IMR-90 (cell line): Measurements from ENCODE around the gene FOXP4. TPM values are rescaled to one million over a fixed set of nuclear protein-coding genes. Genes with fewer than 3 reads are reported as not detected.

Experiments used
- ATAC-seq: fragments of 200-7000 bp; cut with Tn5 transposase; 2 replicates; pipeline ENCODE4 v1.9.1; 2020; ENCODE audit warnings: low read depth, mild to moderate bottlenecking, moderate library complexity
- BruUV-seq: library from RNA; stranded (reverse); fragments of 400-500 nt; replicated peaks from 2 replicates; lab custom pipeline; 2021; lab: Mats Ljungman, UMichigan
- CTCF ChIA-PET: fragments of 300-600 bp; formaldehyde crosslinking; extraction: SDS; loops from one replicate; lab custom pipeline; 2021; ENCODE audit warnings: antibody characterized with exemption; lab: Yijun Ruan, JAX
- POLR2A ChIA-PET: fragments of 300-600 bp; sonication (Branson Sonifier 250); formaldehyde crosslinking; loops from one replicate; lab custom pipeline; 2022; ENCODE audit warnings: antibody characterized with exemption; ENCODE audit not compliant: unreplicated experiment; lab: Charles Lee
- DNase-seq: peaks from one replicate; pipeline ENCODE4 v3.0.0; 2013
- H2AFZ ChIP-seq: replicated peaks from 2 replicates; pipeline ENCODE3; 2013; ENCODE audit warnings: low read length, mild to moderate bottlenecking; ENCODE audit not compliant: poor library complexity
- H2AK5ac ChIP-seq: 2 replicates; pipeline ENCODE4 v1.6.1; 2013; ENCODE audit warnings: low read depth, low read length, inconsistent platforms
- H2AK9ac ChIP-seq: replicated peaks from 2 replicates; pipeline ENCODE3; 2013; ENCODE audit warnings: mild to moderate bottlenecking, low read depth, low read length, moderate library complexity; ENCODE audit not compliant: poor library complexity
- H2BK120ac ChIP-seq: 2 replicates; pipeline ENCODE4 v1.6.1; 2013; ENCODE audit warnings: low read depth, low read length, inconsistent platforms
- H2BK15ac ChIP-seq: 3 replicates; pipeline ENCODE4 v1.6.1; 2013; ENCODE audit warnings: low read depth, low read length, inconsistent platforms
- H2BK20ac ChIP-seq: 2 replicates; pipeline ENCODE4 v1.6.1; 2013; ENCODE audit warnings: low read depth, mild to moderate bottlenecking, inconsistent platforms, low read length, moderate library complexity
- H2BK5ac ChIP-seq: 2 replicates; pipeline ENCODE4 v1.6.1; 2013; ENCODE audit warnings: mild to moderate bottlenecking, low read depth, low read length, inconsistent platforms; ENCODE audit not compliant: poor library complexity, severe bottlenecking
- H3K14ac ChIP-seq: replicated peaks from 2 replicates; pipeline ENCODE4 v1.6.1; 2013; ENCODE audit warnings: low read depth, low read length, inconsistent platforms
- H3K18ac ChIP-seq: 2 replicates; pipeline ENCODE4 v1.6.1; 2013; ENCODE audit warnings: low read depth, low read length, control low read depth
- H3K23ac ChIP-seq: 2 replicates; pipeline ENCODE4 v1.6.1; 2013; ENCODE audit warnings: low read depth, low read length, inconsistent platforms
- H3K27ac ChIP-seq: 2 replicates; pipeline ENCODE4 v1.5.1; 2013; ENCODE audit warnings: mild to moderate bottlenecking, control low read depth, low read length; ENCODE audit not compliant: insufficient read depth
- H3K27me3 ChIP-seq: 2 replicates; pipeline ENCODE4 v1.6.1; 2013; ENCODE audit warnings: low read length; ENCODE audit not compliant: control insufficient read depth, insufficient read depth
- H3K36me3 ChIP-seq: 2 replicates; pipeline ENCODE4 v1.6.1; 2013; ENCODE audit warnings: low read length, mixed read lengths; ENCODE audit not compliant: control insufficient read depth, insufficient read depth
- H3K4ac ChIP-seq: 2 replicates; pipeline ENCODE4 v1.6.1; 2013; ENCODE audit warnings: low read depth, low read length, inconsistent platforms
- H3K4me1 ChIP-seq: 2 replicates; pipeline ENCODE4 v1.6.1; 2013; ENCODE audit warnings: low read length, mixed read lengths; ENCODE audit not compliant: control insufficient read depth, insufficient read depth
- H3K4me2 ChIP-seq: 2 replicates; pipeline ENCODE4 v1.6.1; 2013; ENCODE audit warnings: low read depth, mild to moderate bottlenecking, control low read depth, low read length, moderate library complexity
- H3K4me3 ChIP-seq: 2 replicates; pipeline ENCODE4 v1.5.1; 2013; ENCODE audit warnings: low read depth, mild to moderate bottlenecking, control low read depth, low read length, moderate library complexity; ENCODE audit not compliant: insufficient read depth
- H3K56ac ChIP-seq: 2 replicates; pipeline ENCODE4 v1.6.1; 2013; ENCODE audit warnings: low read length, inconsistent platforms; ENCODE audit not compliant: insufficient read depth; ENCODE audit errors: extremely low read depth
- H3K79me1 ChIP-seq, 2 experiments: 2 replicates each; pipeline ENCODE4 v1.6.1; 2013; ENCODE audit warnings: low read length in 2 of 2, inconsistent platforms in 1 of 2, low read depth in 1 of 2
- H3K9ac ChIP-seq: 2 replicates; pipeline ENCODE4 v1.6.1; 2013; ENCODE audit warnings: low read depth, low read length, control low read depth
- H3K9me1 ChIP-seq: 2 replicates; pipeline ENCODE4 v1.6.1; 2013; ENCODE audit warnings: low read length, inconsistent platforms; ENCODE audit not compliant: insufficient read depth
- H3K9me3 ChIP-seq: 2 replicates; pipeline ENCODE4 v1.6.1; 2013; ENCODE audit warnings: low read length; ENCODE audit not compliant: control insufficient read depth, insufficient read depth
- H4K20me1 ChIP-seq: 2 replicates; pipeline ENCODE4 v1.6.1; 2013; ENCODE audit warnings: low read length, inconsistent platforms; ENCODE audit not compliant: insufficient read depth
- H4K5ac ChIP-seq: 2 replicates; pipeline ENCODE4 v1.6.1; 2013; ENCODE audit warnings: mild to moderate bottlenecking, low read depth, low read length, control low read depth
- H4K8ac ChIP-seq, 2 experiments: 2 replicates each; pipeline ENCODE4 v1.6.1; 2013; ENCODE audit warnings: low read depth in 2 of 2, low read length in 2 of 2, control low read depth in 1 of 2, inconsistent platforms in 1 of 2
- H4K91ac ChIP-seq: 2 replicates; pipeline ENCODE4 v1.6.1; 2013; ENCODE audit warnings: low read depth, low read length, inconsistent platforms; ENCODE audit not compliant: insufficient read depth
- CHD1 ChIP-seq: IDR thresholded peaks from 2 replicates; pipeline ENCODE4 v1.6.1; 2012; ENCODE audit warnings: low read depth, low read length, improper control_type of control experiment
- MXI1 ChIP-seq: IDR thresholded peaks from 2 replicates; pipeline ENCODE4 v1.6.1; 2012; ENCODE audit warnings: low read depth, mild to moderate bottlenecking, low read length, moderate library complexity, borderline replicate concordance
- POLR2A ChIP-seq: IDR thresholded peaks from 2 replicates; pipeline ENCODE4 v1.6.1; 2012; ENCODE audit warnings: mild to moderate bottlenecking, low read depth, low read length
- WGBS, 2 experiments: methylation state at CpG; one replicate each; pipeline versions ENCODE4 v1.1.5 to v1.1.7; 2013; ENCODE audit warnings: missing lambda C conversion rate in 2 of 2; ENCODE audit not compliant: insufficient read length in 1 of 2; ENCODE audit errors: extremely low coverage in 2 of 2; 5-methylcytosine and 5-hydroxymethylcytosine counted together
- dilution Hi-C: fragments of 300-500 bp; cut with HindIII; formaldehyde crosslinking; loops from one replicate; pipeline ENCODE4 v1.14.3; 2018; ENCODE audit warnings: low sequenced_read_pairs; ENCODE audit not compliant: unreplicated experiment
- in situ Hi-C: fragments of 300-500 bp; cut with MboI; formaldehyde crosslinking; loops from 3 replicates; pipeline ENCODE4 v1.14.3; 2019; ENCODE audit warnings: low sequenced_read_pairs, inconsistent platforms, mixed read lengths
- intact Hi-C: fragments of 100-400 bp; cut with micrococcal nuclease; formaldehyde crosslinking; loops from 2 replicates; pipeline ENCODE4 v1.10.0; 2022
- polyA plus RNA-seq, 3 experiments: library from polyadenylated mRNA; depleted of rRNA; stranded (reverse); fragments of >200 nt; gene quantifications; 2 replicates each; pipeline ENCODE4 v1.2.3, GENCODE V29; 2012; ENCODE audit warnings: low replicate concordance in 1 of 3
- total RNA-seq: library from RNA; depleted of rRNA; stranded (reverse); fragments of >200 nt; gene quantifications from 2 replicates; pipeline ENCODE4 v1.2.3, GENCODE V29; 2012
- TF ChIP-seq, protein P1 (sequence below): conservative IDR thresholded peaks from 2 replicates; pipeline ENCODE4 v1.5.1; 2012; ENCODE audit warnings: mild to moderate bottlenecking, low read depth, low read length, improper control_type of control experiment
- TF ChIP-seq, protein P2 (sequence below): fragments of 150-350 bp; IDR thresholded peaks from 2 replicates; pipeline ENCODE4 v1.6.1; 2017; ENCODE audit warnings: mild to moderate bottlenecking, antibody characterized with exemption, low read length, low read depth

The FOXP4 gene
- total and polyA plus RNA-seq, 2 of the 4 experiments (the other 2 are of a cell fraction): 0.72 to 9.5 TPM

DNA sequence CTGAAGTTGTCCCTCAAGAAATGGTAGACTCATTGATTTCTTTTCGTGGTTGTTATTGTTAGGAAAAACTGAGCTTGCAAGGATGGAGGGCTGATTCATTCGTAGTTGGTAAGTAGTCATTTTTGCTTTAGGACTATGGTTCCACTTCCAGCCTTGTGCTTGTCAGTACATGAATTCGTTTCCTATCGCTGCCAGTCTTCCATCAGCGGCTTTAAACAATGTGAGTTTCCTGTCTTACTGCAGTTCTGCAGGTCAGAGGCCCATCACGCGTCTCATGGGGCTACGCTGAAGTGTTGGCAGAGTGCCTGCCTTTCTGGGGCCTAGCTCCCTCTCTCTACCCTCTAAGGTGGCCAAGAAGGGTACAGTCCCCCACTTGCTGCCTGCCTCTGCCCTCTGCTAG is 80.7 kb downstream of the FOXP4 start:
- H3K56ac ChIP-seq: no peak overlapping the region
- no peaks in the 10 kb centered on the region for H3K4me1 ChIP-seq
- no peak overlapping the region for H4K91ac ChIP-seq
- H4K5ac ChIP-seq: no peak overlapping the region
- in situ Hi-C loops (no loop called here), dilution Hi-C loops (no loop called here), intact Hi-C loops (no loop called here)
- no peak overlapping the region for H2BK5ac ChIP-seq
- no peak overlapping the region for H4K8ac ChIP-seq
- no peak overlapping the region for H2BK120ac ChIP-seq
- H3K4me3 ChIP-seq: no peak overlapping the region
- no peaks in the 10 kb centered on the region for H3K36me3 ChIP-seq
- TF ChIP-seq CHD1 (no peak), MXI1 (no peak), POLR2A (no peak)
- TF ChIP-seq, protein P1, sequence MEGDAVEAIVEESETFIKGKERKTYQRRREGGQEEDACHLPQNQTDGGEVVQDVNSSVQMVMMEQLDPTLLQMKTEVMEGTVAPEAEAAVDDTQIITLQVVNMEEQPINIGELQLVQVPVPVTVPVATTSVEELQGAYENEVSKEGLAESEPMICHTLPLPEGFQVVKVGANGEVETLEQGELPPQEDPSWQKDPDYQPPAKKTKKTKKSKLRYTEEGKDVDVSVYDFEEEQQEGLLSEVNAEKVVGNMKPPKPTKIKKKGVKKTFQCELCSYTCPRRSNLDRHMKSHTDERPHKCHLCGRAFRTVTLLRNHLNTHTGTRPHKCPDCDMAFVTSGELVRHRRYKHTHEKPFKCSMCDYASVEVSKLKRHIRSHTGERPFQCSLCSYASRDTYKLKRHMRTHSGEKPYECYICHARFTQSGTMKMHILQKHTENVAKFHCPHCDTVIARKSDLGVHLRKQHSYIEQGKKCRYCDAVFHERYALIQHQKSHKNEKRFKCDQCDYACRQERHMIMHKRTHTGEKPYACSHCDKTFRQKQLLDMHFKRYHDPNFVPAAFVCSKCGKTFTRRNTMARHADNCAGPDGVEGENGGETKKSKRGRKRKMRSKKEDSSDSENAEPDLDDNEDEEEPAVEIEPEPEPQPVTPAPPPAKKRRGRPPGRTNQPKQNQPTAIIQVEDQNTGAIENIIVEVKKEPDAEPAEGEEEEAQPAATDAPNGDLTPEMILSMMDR: no peak
- TF ChIP-seq, protein P2, sequence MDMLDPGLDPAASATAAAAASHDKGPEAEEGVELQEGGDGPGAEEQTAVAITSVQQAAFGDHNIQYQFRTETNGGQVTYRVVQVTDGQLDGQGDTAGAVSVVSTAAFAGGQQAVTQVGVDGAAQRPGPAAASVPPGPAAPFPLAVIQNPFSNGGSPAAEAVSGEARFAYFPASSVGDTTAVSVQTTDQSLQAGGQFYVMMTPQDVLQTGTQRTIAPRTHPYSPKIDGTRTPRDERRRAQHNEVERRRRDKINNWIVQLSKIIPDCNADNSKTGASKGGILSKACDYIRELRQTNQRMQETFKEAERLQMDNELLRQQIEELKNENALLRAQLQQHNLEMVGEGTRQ: no peak
- peaks cover 44% of the 10 kb centered on the region for H3K27me3 ChIP-seq
- H2BK20ac ChIP-seq: no peak overlapping the region
- H3K4ac ChIP-seq: no peak overlapping the region
- no peak overlapping the region for H3K9ac ChIP-seq
- DNase-seq (no peak), ATAC-seq (no peak)
- no peak overlapping the region for H3K23ac ChIP-seq
- H3K14ac ChIP-seq: no peak overlapping the region
- 13% methylated on average over 4 of the region's 8 CpGs; no CpG with 5 or more reads in 1 of the 2 experiments for WGBS, 2 experiments
- H3K9me1 ChIP-seq: no peaks in the 10 kb centered on the region
- H3K79me1 ChIP-seq: no peaks in the 10 kb centered on the region
- H2AK5ac ChIP-seq: no peak overlapping the region
- no peak overlapping the region for H3K18ac ChIP-seq
- no peak overlapping the region for H3K27ac ChIP-seq
- H4K20me1 ChIP-seq: no peaks in the 10 kb centered on the region
- H2AFZ ChIP-seq: no peak overlapping the region
- H3K9me3 ChIP-seq: peaks cover 4% of the 10 kb centered on the region; the same call in 1 of the 2 replicates
- BruUV-seq: no TSS peak
- no peak overlapping the region for H3K4me2 ChIP-seq
- POLR2A ChIA-PET: no interaction called here
- H2BK15ac ChIP-seq: no peak overlapping the region
- H2AK9ac ChIP-seq: no peak overlapping the region
- CTCF ChIA-PET: no interaction called here
